ENCODE measurements around the gene EFCAB13.

- TF ChIP-seq ZNF274 (IDR thresholded peaks at IDR 0.05; ENCODE audit: low read depth, low read length), result no peak
- no peak for TF ChIP-seq YY1 (IDR thresholded peaks at IDR 0.05; ENCODE audit: insufficient read depth, insufficient read length)
Observed at GRCh38 chr17:47289302-47289701, 34.5 kb upstream of the EFCAB13 start.
